H1 (cell line): ENCODE measurements around the gene PRELID2. TPM values are rescaled to one million over a fixed set of nuclear protein-coding genes. Genes with fewer than 3 reads are reported as not detected.

ENCODE experiments used
- CTCF ChIA-PET: fragments of 300-600 bp; sonication (Branson Sonifier 250); formaldehyde crosslinking; loops from one replicate; lab custom pipeline; 2021; ENCODE audit not compliant: partially characterized antibody; lab: Charles Lee
- POLR2A ChIA-PET: fragments of 300-600 bp; sonication (Branson Sonifier 250); formaldehyde crosslinking; loops from one replicate; lab custom pipeline; 2021; ENCODE audit warnings: inconsistent platforms; ENCODE audit not compliant: partially characterized antibody; lab: Charles Lee
- DNase-seq, 2 experiments: peaks; one replicate each; pipeline versions ENCODE4 v3.0.0 to v3.0.0-alpha.2; 2010 to 2022; ENCODE audit warnings: low spot score in 2 of 2, low read depth in 1 of 2, mixed read lengths in 1 of 2
- FAIRE-seq: peaks from 2 replicates; lab custom pipeline; 2011; peaks lifted over from hg19 to GRCh38; lab: Jason Lieb, UNC
- H2AFZ ChIP-seq: 2 replicates; pipeline ENCODE4 v1.8.1; 2012; ENCODE audit warnings: low read length, inconsistent platforms
- H2AK5ac ChIP-seq: 2 replicates; pipeline ENCODE4 v1.6.1; 2013; ENCODE audit warnings: low read depth, low read length
- H2BK120ac ChIP-seq: replicated peaks from 2 replicates; pipeline ENCODE3; 2013; ENCODE audit warnings: low read depth, low read length, inconsistent platforms
- H2BK12ac ChIP-seq: 2 replicates; pipeline ENCODE4 v1.6.1; 2013; ENCODE audit warnings: low read depth, low read length
- H2BK15ac ChIP-seq: 2 replicates; pipeline ENCODE4 v1.6.1; 2013; ENCODE audit warnings: low read length
- H2BK20ac ChIP-seq: 2 replicates; pipeline ENCODE4 v1.6.1; 2013; ENCODE audit warnings: low read length
- H2BK5ac ChIP-seq: 2 replicates; pipeline ENCODE4 v1.6.1; 2013; ENCODE audit warnings: low read depth, low read length
- H3K14ac ChIP-seq: 2 replicates; pipeline ENCODE4 v1.6.1; 2013; ENCODE audit warnings: inconsistent platforms; ENCODE audit not compliant: insufficient read length
- H3K18ac ChIP-seq: 2 replicates; pipeline ENCODE4 v1.6.1; 2013; ENCODE audit warnings: low read length; ENCODE audit errors: extremely low read depth
- H3K23ac ChIP-seq: 2 replicates; pipeline ENCODE4 v1.6.1; 2013; ENCODE audit warnings: inconsistent platforms; ENCODE audit not compliant: insufficient read length
- H3K23me2 ChIP-seq: 2 replicates; pipeline ENCODE4 v1.6.1; 2013; ENCODE audit warnings: low read depth, low read length
- H3K27ac ChIP-seq: 2 replicates; pipeline ENCODE4 v1.6.1; 2011; ENCODE audit warnings: low read depth, low read length, inconsistent platforms
- H3K27me3 ChIP-seq, 4 experiments: replicated peaks in 1 of 4; 1 replicate in 1 of 4; 2 replicates in 3 of 4; pipeline versions ENCODE4 v1.6.1 to v1.8.1; 2011 to 2013; ENCODE audit warnings: low read length in 3 of 4, mild to moderate bottlenecking in 3 of 4, inconsistent platforms in 2 of 4, mixed read lengths in 2 of 4, moderate library complexity in 1 of 4; ENCODE audit not compliant: control insufficient read depth in 3 of 4, insufficient read depth in 3 of 4; ENCODE audit errors: extremely low read depth in 1 of 4
- H3K36me3 ChIP-seq, 4 experiments: 2 replicates each; pipeline versions ENCODE4 v1.6.1 to v1.8.1; 2011 to 2013; ENCODE audit warnings: mild to moderate bottlenecking in 4 of 4, low read length in 3 of 4, moderate library complexity in 2 of 4, control low read depth in 1 of 4, inconsistent platforms in 1 of 4; ENCODE audit not compliant: insufficient read depth in 4 of 4, control insufficient read depth in 2 of 4
- H3K4ac ChIP-seq: replicated peaks from 2 replicates; pipeline ENCODE3; 2013; ENCODE audit warnings: low read length, low read depth, mixed read lengths, inconsistent platforms; ENCODE audit not compliant: insufficient read length
- H3K4me1 ChIP-seq, 4 experiments: replicated peaks in 1 of 4; 1 replicate in 1 of 4; 2 replicates in 3 of 4; pipeline versions ENCODE4 v1.6.1 to v1.8.1; 2011 to 2013; ENCODE audit warnings: low read length in 3 of 4, inconsistent platforms in 2 of 4, mixed read lengths in 1 of 4; ENCODE audit not compliant: insufficient read depth in 4 of 4, control insufficient read depth in 3 of 4
- H3K4me2 ChIP-seq, 2 experiments: 2 replicates each; pipeline versions ENCODE4 v1.6.1 to v1.8.1; 2011 to 2013; ENCODE audit warnings: low read depth in 2 of 2, low read length in 2 of 2, control low read depth in 1 of 2, inconsistent platforms in 1 of 2, mild to moderate bottlenecking in 1 of 2; ENCODE audit not compliant: insufficient read depth in 1 of 2
- H3K4me3 ChIP-seq, 4 experiments: fragments of 200-600, 300-600 bp in 1 of 4; sonication (generic), shearing (Covaris generic), sonication (Bioruptor Twin) in 1 of 4; 2 replicates each; pipeline versions ENCODE4 v1.5.1 to v1.8.1; 2011 to 2016; ENCODE audit warnings: low read length in 4 of 4, low read depth in 3 of 4, control low read depth in 2 of 4, inconsistent platforms in 2 of 4, mild to moderate bottlenecking in 2 of 4, mixed read lengths in 1 of 4, moderate library complexity in 1 of 4; ENCODE audit not compliant: insufficient read depth in 2 of 4; ENCODE audit errors: extremely low read depth in 1 of 4
- H3K56ac ChIP-seq: replicated peaks from 2 replicates; pipeline ENCODE3; 2013; ENCODE audit warnings: low read depth, mild to moderate bottlenecking, mixed read lengths, low read length, inconsistent platforms; ENCODE audit not compliant: insufficient read length
- H3K79me1 ChIP-seq: 2 replicates; pipeline ENCODE4 v1.6.1; 2013; ENCODE audit warnings: low read depth, low read length, control low read depth
- H3K79me2 ChIP-seq, 2 experiments: 2 replicates each; pipeline versions ENCODE4 v1.6.1 to v1.8.1; 2012 to 2013; ENCODE audit warnings: low read length in 2 of 2, mild to moderate bottlenecking in 2 of 2, inconsistent platforms in 1 of 2; ENCODE audit not compliant: insufficient read depth in 2 of 2, control insufficient read depth in 1 of 2
- H3K9ac ChIP-seq, 4 experiments: replicated peaks in 1 of 4; 1 replicate in 1 of 4; 2 replicates in 3 of 4; pipeline versions ENCODE4 v1.6.1 to v1.8.1; 2011 to 2013; ENCODE audit warnings: low read depth in 3 of 4, low read length in 3 of 4, control low read depth in 2 of 4, mild to moderate bottlenecking in 2 of 4, moderate library complexity in 2 of 4, inconsistent platforms in 1 of 4; ENCODE audit errors: extremely low read depth in 1 of 4
- H3K9me3 ChIP-seq, 2 experiments: 2 replicates each; pipeline versions ENCODE4 v1.6.1 to v1.8.1; 2012 to 2013; ENCODE audit warnings: mild to moderate bottlenecking in 2 of 2, moderate library complexity in 2 of 2, control low read depth in 1 of 2, inconsistent platforms in 1 of 2, low read depth in 1 of 2, low read length in 1 of 2, mixed read lengths in 1 of 2; ENCODE audit not compliant: insufficient read depth in 2 of 2
- H4K20me1 ChIP-seq, 2 experiments: replicated peaks in 1 of 2; 2 replicates each; pipeline versions ENCODE3 to v1.8.1; 2011 to 2013; ENCODE audit warnings: inconsistent platforms in 2 of 2, low read length in 2 of 2, mild to moderate bottlenecking in 1 of 2; ENCODE audit not compliant: insufficient read depth in 2 of 2, control insufficient read depth in 1 of 2
- H4K5ac ChIP-seq: 2 replicates; pipeline ENCODE4 v1.6.1; 2013; ENCODE audit warnings: low read length, low read depth, mixed read lengths, inconsistent platforms; ENCODE audit not compliant: insufficient read length
- H4K8ac ChIP-seq: 2 replicates; pipeline ENCODE4 v1.8.0; 2013; ENCODE audit warnings: mild to moderate bottlenecking, moderate library complexity, low read length, inconsistent platforms; ENCODE audit not compliant: insufficient read depth; ENCODE audit errors: extremely low read depth
- H4K91ac ChIP-seq: replicated peaks from 2 replicates; pipeline ENCODE3; 2013; ENCODE audit warnings: low read length, mixed read lengths, inconsistent platforms; ENCODE audit not compliant: insufficient read length
- BRCA1 ChIP-seq: IDR thresholded peaks from 2 replicates; pipeline ENCODE4 v1.6.1; 2012; ENCODE audit warnings: low read depth, low read length, improper control_type of control experiment
- CHD2 ChIP-seq: IDR thresholded peaks from 2 replicates; pipeline ENCODE4 v1.6.1; 2012; ENCODE audit warnings: low read length, improper control_type of control experiment
- EGR1 ChIP-seq: IDR thresholded peaks from 2 replicates; pipeline ENCODE4 v1.6.1; 2011; ENCODE audit warnings: low read depth, low read length, borderline replicate concordance
- GABPA ChIP-seq: IDR thresholded peaks from 2 replicates; pipeline ENCODE4 v1.6.1; 2011; ENCODE audit warnings: mild to moderate bottlenecking, low read length, moderate library complexity, borderline replicate concordance; ENCODE audit not compliant: insufficient read depth
- KDM5A ChIP-seq: fragments of 200-600 bp; IDR thresholded peaks from 2 replicates; pipeline ENCODE4 v1.7.1; 2012; ENCODE audit warnings: mild to moderate bottlenecking, low read length, inconsistent platforms, mixed read lengths
- POLR2A ChIP-seq, 2 experiments: IDR thresholded peaks; 1 replicate in 1 of 2; 2 replicates in 1 of 2; pipeline ENCODE4 v1.6.1; 2011; ENCODE audit warnings: low read depth in 2 of 2, low read length in 2 of 2, mild to moderate bottlenecking in 2 of 2; ENCODE audit errors: control extremely low read depth in 1 of 2
- SAP30 ChIP-seq: fragments of 300-600 bp; sonication (generic); IDR thresholded peaks from 2 replicates; pipeline ENCODE4 v1.7.1; 2012; ENCODE audit warnings: low read length, moderate library complexity, mild to moderate bottlenecking, inconsistent platforms; ENCODE audit not compliant: insufficient read depth, insufficient replicate concordance
- SIN3A ChIP-seq, 2 experiments: IDR thresholded peaks in 1 of 2; conservative IDR thresholded peaks in 1 of 2; 2 replicates each; pipeline ENCODE4 v1.6.1; 2011 to 2012; ENCODE audit warnings: low read length in 2 of 2, improper control_type of control experiment in 1 of 2, low read depth in 1 of 2, mild to moderate bottlenecking in 1 of 2
- WGBS, 2 experiments: shearing (Covaris generic) in 1 of 2; methylation state at CpG; one replicate each; pipeline versions ENCODE4 v1.1.6 to v1.1.7; 2013 to 2015; ENCODE audit warnings: low lambda C conversion rate in 2 of 2, mixed read lengths in 2 of 2, inconsistent platforms in 1 of 2, low coverage in 1 of 2, missing lambda C conversion rate in 1 of 2; ENCODE audit not compliant: insufficient replicate concordance in 2 of 2, insufficient coverage in 1 of 2, insufficient read length in 1 of 2; ENCODE audit errors: extremely low coverage in 1 of 2, missing lambda C conversion rate in 1 of 2; 5-methylcytosine and 5-hydroxymethylcytosine counted together
- polyA plus RNA-seq, 7 experiments: library from polyadenylated mRNA; depleted of rRNA in 3 of 7; stranded (reverse) in 5 of 7; unstranded in 2 of 7; fragments of >200 nt in 5 of 7; fragments of 200-250 nt in 2 of 7; gene quantifications; 1 replicate in 5 of 7; 2 replicates in 1 of 7; 4 replicates in 1 of 7; pipeline versions ENCODE4 v1.2.1 to v1.2.3, GENCODE V29; 2011 to 2013; ENCODE audit warnings: missing spikeins in 2 of 7, mixed read lengths in 2 of 7
- total RNA-seq: library from RNA; stranded (reverse); fragmentation: NEBNext Ultra II Directional; extraction: Animal tissue kit (Norgen Biotek cat#: 25700); gene quantifications from 2 replicates; pipeline ENCODE4 v1.2.1, GENCODE V29; 2021

PRELID2 gene
- total and polyA plus RNA-seq, 2 of the 8 experiments (the other 6 are each of a cell fraction or from before 2014, with no cell fraction given) = 2.2 to 7.8 TPM

DNA sequence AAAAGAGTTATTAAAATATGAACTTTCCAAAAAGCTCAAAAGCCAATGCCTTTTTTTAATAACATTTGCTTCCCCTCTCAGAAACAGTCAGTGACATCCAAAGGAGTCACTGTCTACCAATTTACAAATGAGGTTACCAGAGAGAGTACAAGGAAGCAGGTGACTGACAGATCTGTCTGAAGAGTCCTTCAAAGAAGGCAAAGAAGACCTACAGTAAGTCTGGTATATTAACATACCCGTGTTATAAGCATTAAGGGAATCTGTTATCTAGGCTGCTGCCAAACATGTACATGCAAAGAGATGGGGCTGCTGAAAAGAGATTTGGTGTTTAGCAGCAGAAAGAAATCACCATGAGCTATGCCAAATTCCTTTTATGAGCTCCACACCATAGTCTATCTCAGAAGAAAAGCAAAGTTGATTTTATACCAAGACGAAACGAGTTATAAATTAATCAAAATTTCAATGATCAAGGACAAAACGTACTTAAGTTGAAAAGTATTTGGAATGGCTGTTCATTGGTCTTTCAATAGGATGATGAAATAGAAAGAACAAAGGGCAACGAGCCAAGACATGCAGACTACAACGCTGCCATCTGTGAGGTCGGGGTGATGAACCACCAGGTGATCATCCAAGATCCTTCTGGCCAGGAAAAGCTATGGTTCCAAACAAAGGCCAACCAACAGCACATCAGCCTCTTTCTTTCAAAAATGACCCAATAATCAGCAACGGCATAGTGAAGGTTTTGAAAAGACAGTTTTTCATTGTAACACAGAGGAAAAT is 8.1 kb downstream of the PRELID2 start:
- Histone ChIP-seq H4K20me1 (no peaks in the 10 kb centered on the region), H2BK15ac (no peak overlapping the region), H3K23me2 (no peaks in the 10 kb centered on the region), H3K27me3 (no peaks in the 10 kb centered on the region; a peak in 1 of 7 replicates), H2AK5ac (no peak overlapping the region; the same call in 1 of the 2 replicates), H4K5ac (no peak overlapping the region), H2BK12ac (no peak overlapping the region), H2BK120ac (no peak overlapping the region), H4K8ac (no peak overlapping the region), H3K36me3 (no peaks in the 10 kb centered on the region), H3K27ac (no peak overlapping the region), H3K79me1 (no peaks in the 10 kb centered on the region), H3K4ac (no peak overlapping the region), H4K91ac (no peak overlapping the region), H3K14ac (no peak overlapping the region), H3K9ac (no peak overlapping the region), H3K4me3 (no peak overlapping the region), H2AFZ (no peak overlapping the region), H3K18ac (no peak overlapping the region), H3K4me1 (no peaks in the 10 kb centered on the region), H3K4me2 (no peak overlapping the region), H3K9me3 (no peaks in the 10 kb centered on the region), H2BK20ac (no peak overlapping the region), H3K23ac (no peak overlapping the region), H3K79me2 (no peaks in the 10 kb centered on the region), H2BK5ac (no peak overlapping the region), H3K56ac (no peak overlapping the region)
- TF ChIP-seq EGR1 (no peak), CHD2 (no peak), SIN3A (conservative IDR thresholded peaks at IDR 0.05 in 1 of 2, IDR thresholded peaks at IDR 0.05 in 1 of 2; ENCODE audit: low read depth in 1 of 2, low read length in 2 of 2) (no peak), GABPA (no peak), SAP30 (no peak), POLR2A (IDR thresholded peaks at IDR 0.05; ENCODE audit: control extremely low read depth in 1 of 2, low read depth in 2 of 2, low read length in 2 of 2) (no peak), KDM5A (no peak), BRCA1 (no peak)
- FAIRE-seq (no peak), DNase-seq (no peak)
- WGBS, 2 experiments = 84% methylated on average over 8 of the region's 8 CpGs; no CpG with 5 or more reads in 1 of the 2 experiments
- POLR2A ChIA-PET = interaction anchor here (0.9 kb wide), 1 partner anchor 1623 kb away, joined by 3 read pairs; no protein-coding TSS in a partner anchor
- CTCF ChIA-PET = interaction anchor here (0.6 to 8.3 kb wide), 29 partner anchors 8 to 480 kb away, joined by 3 to 72 read pairs (median 5); partner anchors contain the start of gene PRELID2
